H9 (cell line): Measurements from ENCODE around the gene MYOF. TPM values are rescaled to one million over a fixed set of nuclear protein-coding genes. Genes with fewer than 3 reads are reported as not detected.
A peak's percentile ranks its signal among the peaks of the same experiment; 100 is the strongest.

Source experiments
- DNase-seq: peaks from one replicate; pipeline ENCODE4 v3.0.0-alpha.2; 2017
- H2AFZ ChIP-seq: one replicate; pipeline ENCODE4 v1.6.1; 2013; ENCODE audit warnings: mild to moderate bottlenecking, low read length, control low read depth, moderate library complexity
- H2AK5ac ChIP-seq: 2 replicates; pipeline ENCODE4 v1.6.1; 2013; ENCODE audit warnings: low read length, control low read depth, mixed read lengths; ENCODE audit not compliant: insufficient read length
- H2BK120ac ChIP-seq: one replicate; pipeline ENCODE4 v1.6.1; 2013; ENCODE audit warnings: low read depth, mild to moderate bottlenecking, low read length, control low read depth, inconsistent platforms; ENCODE audit not compliant: poor library complexity, severe bottlenecking
- H2BK12ac ChIP-seq: 2 replicates; pipeline ENCODE4 v1.6.1; 2013; ENCODE audit warnings: low read length, control low read depth, mixed read lengths, low read depth; ENCODE audit not compliant: insufficient read length
- H2BK15ac ChIP-seq: 2 replicates; pipeline ENCODE4 v1.6.1; 2013; ENCODE audit warnings: low read depth, low read length, control low read depth
- H2BK20ac ChIP-seq: one replicate; pipeline ENCODE4 v1.6.1; 2013; ENCODE audit warnings: low read depth, mild to moderate bottlenecking, low read length, control low read depth, inconsistent platforms; ENCODE audit not compliant: poor library complexity, severe bottlenecking
- H2BK5ac ChIP-seq: 2 replicates; pipeline ENCODE4 v1.6.1; 2013; ENCODE audit warnings: low read length, control low read depth, mixed read lengths; ENCODE audit not compliant: insufficient read length
- H3K14ac ChIP-seq: 2 replicates; pipeline ENCODE4 v1.6.1; 2013; ENCODE audit warnings: low read length, control low read depth; ENCODE audit not compliant: insufficient read depth
- H3K18ac ChIP-seq: 2 replicates; pipeline ENCODE4 v1.6.1; 2013; ENCODE audit warnings: low read depth, mild to moderate bottlenecking, mixed read lengths, low read length, control low read depth; ENCODE audit not compliant: insufficient read length
- H3K23ac ChIP-seq: 2 replicates; pipeline ENCODE4 v1.6.1; 2013; ENCODE audit warnings: low read length, control low read depth, mixed read lengths, low read depth; ENCODE audit not compliant: insufficient read length
- H3K23me2 ChIP-seq: 2 replicates; pipeline ENCODE4 v1.6.1; 2013; ENCODE audit warnings: low read depth, mild to moderate bottlenecking, mixed read lengths, low read length, control low read depth; ENCODE audit not compliant: insufficient read length, poor library complexity, severe bottlenecking
- H3K27ac ChIP-seq: 2 replicates; pipeline ENCODE4 v1.5.1; 2013; ENCODE audit warnings: low read length, control low read depth, mixed read lengths, low read depth; ENCODE audit not compliant: insufficient read length
- H3K27me3 ChIP-seq: 2 replicates; pipeline ENCODE4 v1.6.1; 2013; ENCODE audit warnings: low read length, control low read depth, inconsistent platforms; ENCODE audit not compliant: insufficient read depth
- H3K4ac ChIP-seq: 2 replicates; pipeline ENCODE4 v1.6.1; 2013; ENCODE audit warnings: low read depth, mild to moderate bottlenecking, control low read depth, inconsistent platforms, low read length, moderate library complexity
- H3K4me1 ChIP-seq: 2 replicates; pipeline ENCODE4 v1.6.1; 2013; ENCODE audit warnings: low read length, control low read depth, inconsistent platforms; ENCODE audit not compliant: insufficient read depth
- H3K4me2 ChIP-seq: 2 replicates; pipeline ENCODE4 v1.6.1; 2013; ENCODE audit warnings: low read length, control low read depth, mixed read lengths; ENCODE audit not compliant: insufficient read length, insufficient read depth
- H3K56ac ChIP-seq: 2 replicates; pipeline ENCODE4 v1.6.1; 2013; ENCODE audit warnings: low read depth, mild to moderate bottlenecking, mixed read lengths, low read length, control low read depth; ENCODE audit not compliant: insufficient read length
- H3K79me1 ChIP-seq: 2 replicates; pipeline ENCODE4 v1.6.1; 2013; ENCODE audit warnings: low read depth, mild to moderate bottlenecking, moderate library complexity, low read length, control low read depth, inconsistent platforms; ENCODE audit not compliant: insufficient read depth, poor library complexity, severe bottlenecking
- H3K79me2 ChIP-seq: 2 replicates; pipeline ENCODE4 v1.6.1; 2013; ENCODE audit warnings: low read length, control low read depth, inconsistent platforms; ENCODE audit not compliant: insufficient read depth
- H3K9ac ChIP-seq: 2 replicates; pipeline ENCODE4 v1.6.1; 2013; ENCODE audit warnings: low read length, control low read depth, mixed read lengths; ENCODE audit not compliant: insufficient read length; ENCODE audit errors: extremely low read depth
- H3K9me3 ChIP-seq: one replicate; pipeline ENCODE4 v1.6.1; 2013; ENCODE audit warnings: low read depth, low read length, inconsistent platforms; ENCODE audit not compliant: control insufficient read depth
- H3T11ph ChIP-seq: one replicate; pipeline ENCODE4 v1.6.1; 2013; ENCODE audit warnings: mild to moderate bottlenecking, low read length, control low read depth, inconsistent platforms
- H4K20me1 ChIP-seq: one replicate; pipeline ENCODE4 v1.6.1; 2013; ENCODE audit not compliant: control insufficient read depth, insufficient read length, insufficient read depth
- H4K5ac ChIP-seq: 2 replicates; pipeline ENCODE4 v1.6.1; 2013; ENCODE audit warnings: low read depth, mild to moderate bottlenecking, mixed read lengths, low read length, control low read depth; ENCODE audit not compliant: insufficient read length
- H4K8ac ChIP-seq: replicated peaks from 2 replicates; pipeline ENCODE4 v1.6.1; 2013; ENCODE audit warnings: low read length, control low read depth, mixed read lengths, low read depth; ENCODE audit not compliant: insufficient read length
- H4K91ac ChIP-seq: 2 replicates; pipeline ENCODE4 v1.6.1; 2013; ENCODE audit warnings: low read depth, mild to moderate bottlenecking, moderate library complexity, mixed read lengths, low read length, control low read depth; ENCODE audit not compliant: insufficient read length
- H3K27ac Mint-ChIP-seq, 3 experiments: 2 replicates in 2 of 3; 3 replicates in 1 of 3; pipeline ENCODE4 v1.8.0; 2020 to 2021; ENCODE audit warnings: mixed read lengths in 3 of 3, mild to moderate bottlenecking in 1 of 3, moderate library complexity in 1 of 3
- H3K27me3 Mint-ChIP-seq: 2 replicates; pipeline ENCODE4 v1.8.0; 2021; ENCODE audit warnings: low read depth, mild to moderate bottlenecking, moderate library complexity, mixed read lengths
- H3K36me3 Mint-ChIP-seq, 3 experiments: 2 replicates in 2 of 3; 3 replicates in 1 of 3; pipeline ENCODE4 v1.8.0; 2020 to 2021; ENCODE audit warnings: low read depth in 3 of 3, mixed read lengths in 3 of 3; ENCODE audit not compliant: insufficient read depth in 1 of 3
- H3K4me1 Mint-ChIP-seq, 2 experiments: 2 replicates each; pipeline ENCODE4 v1.8.0; 2020; ENCODE audit warnings: mixed read lengths in 2 of 2
- H3K4me3 Mint-ChIP-seq, 2 experiments: 2 replicates in 1 of 2; 3 replicates in 1 of 2; pipeline ENCODE4 v1.8.0; 2020 to 2021; ENCODE audit warnings: mild to moderate bottlenecking in 2 of 2, mixed read lengths in 2 of 2, moderate library complexity in 1 of 2
- H3K9me3 Mint-ChIP-seq, 2 experiments: 2 replicates in 1 of 2; 3 replicates in 1 of 2; pipeline ENCODE4 v1.8.0; 2020; ENCODE audit warnings: mild to moderate bottlenecking in 2 of 2, mixed read lengths in 2 of 2, moderate library complexity in 1 of 2
- CTCF ChIP-seq: fragments of 200-600 bp; sonication (generic); conservative IDR thresholded peaks from 3 replicates; pipeline ENCODE4 v1.8.0; 2021; ENCODE audit warnings: antibody characterized with exemption, mild to moderate bottlenecking
- WGBS: extraction: QIAGEN DNeasy Blood & Tissue Kit; methylation state at CpG from one replicate; pipeline ENCODE4 v1.1.7; 2013; ENCODE audit warnings: missing lambda C conversion rate, low lambda C conversion rate, mixed read lengths; ENCODE audit not compliant: insufficient read length; ENCODE audit errors: extremely low coverage; 5-methylcytosine and 5-hydroxymethylcytosine counted together
- total RNA-seq: library from RNA; stranded (reverse); gene quantifications from 2 replicates; pipeline ENCODE4 v1.2.1, GENCODE V29; 2021

MYOF gene
- total RNA-seq, 1 experiment from 2014 or later = 2.8 TPM

- Histone ChIP-seq H3K79me1 (no peaks in the 10 kb centered on the region), H2BK120ac (no peak overlapping the region), H3K4ac (no peak overlapping the region), H3K4me2 (no peak overlapping the region), H4K20me1 (no peaks in the 10 kb centered on the region), H3K23me2 (peaks cover 3% of the 10 kb centered on the region), H2BK15ac (no peak overlapping the region), H2AFZ (no peak overlapping the region), H3K4me1 (peaks cover 18% of the 10 kb centered on the region; the same call in 1 of the 2 replicates), H4K5ac (no peak overlapping the region), H3K9ac (no peak overlapping the region), H3K27me3 (no peaks in the 10 kb centered on the region), H2AK5ac (no peak overlapping the region), H3K23ac (no peak overlapping the region), H3K18ac (no peak overlapping the region), H2BK20ac (no peak overlapping the region), H3K27ac (no peak overlapping the region), H3K79me2 (no peaks in the 10 kb centered on the region), H4K91ac (no peak overlapping the region), H3K9me3 (no peaks in the 10 kb centered on the region), H3K56ac (no peak overlapping the region), H2BK5ac (no peak overlapping the region), H3T11ph (no peak overlapping the region), H4K8ac (no peak overlapping the region), H3K14ac (no peak overlapping the region), H2BK12ac (no peak overlapping the region)
- Mint-ChIP-seq H3K36me3 (peaks cover 2 to 14% (median 9%) of the 10 kb centered on the region in 3 experiments; a peak in 6 of 7 replicates), H3K4me3 (no peak overlapping the region; a peak in 1 of 5 replicates), H3K9me3 (peaks cover 3 to 8% of the 10 kb centered on the region in 2 experiments; a peak in 4 of 5 replicates), H3K27ac (peak overlapping the region in 2 of 3 experiments; percentile 61 to 79; a peak in 2 of 7 replicates), H3K27me3 (no peaks in the 10 kb centered on the region), H3K4me1 (peaks cover 49 to 52% of the 10 kb centered on the region in 2 experiments)
- no CpG with 5 or more reads among the region's 4 CpGs for WGBS
- no peak for DNase-seq
- TF ChIP-seq CTCF = no peak
Measured at GRCh38 chr10:93277360-93277759, 204.8 kb downstream of the MYOF start.
